Sigmoid colon (tissue), 4 donors: ENCODE data around the gene GSG1L.

Experiments used
- EP300 ChIP-seq, 4 donors: sonication (generic); formaldehyde crosslinking; IDR thresholded peaks; one replicate each; pipeline ENCODE4 v1.6.1; 2017; ENCODE audit warnings: antibody characterized with exemption in 4 of 4
- POLR2A ChIP-seq, 2 donors: fragments of 450-650 bp; IDR thresholded peaks; one replicate each; pipeline ENCODE4 v1.6.1; 2016; ENCODE audit warnings: antibody characterized with exemption in 2 of 2, mild to moderate bottlenecking in 2 of 2, moderate library complexity in 2 of 2
- TF ChIP-seq, protein P1 (sequence below), 4 experiments: fragments of 450-650 bp in 3 of 4; fragments of 200-600 bp in 1 of 4; IDR thresholded peaks; one replicate each; pipeline ENCODE4 v1.5.1; 2016 to 2019; ENCODE audit warnings: antibody characterized with exemption in 4 of 4, mild to moderate bottlenecking in 3 of 4, moderate library complexity in 2 of 4

DNA sequence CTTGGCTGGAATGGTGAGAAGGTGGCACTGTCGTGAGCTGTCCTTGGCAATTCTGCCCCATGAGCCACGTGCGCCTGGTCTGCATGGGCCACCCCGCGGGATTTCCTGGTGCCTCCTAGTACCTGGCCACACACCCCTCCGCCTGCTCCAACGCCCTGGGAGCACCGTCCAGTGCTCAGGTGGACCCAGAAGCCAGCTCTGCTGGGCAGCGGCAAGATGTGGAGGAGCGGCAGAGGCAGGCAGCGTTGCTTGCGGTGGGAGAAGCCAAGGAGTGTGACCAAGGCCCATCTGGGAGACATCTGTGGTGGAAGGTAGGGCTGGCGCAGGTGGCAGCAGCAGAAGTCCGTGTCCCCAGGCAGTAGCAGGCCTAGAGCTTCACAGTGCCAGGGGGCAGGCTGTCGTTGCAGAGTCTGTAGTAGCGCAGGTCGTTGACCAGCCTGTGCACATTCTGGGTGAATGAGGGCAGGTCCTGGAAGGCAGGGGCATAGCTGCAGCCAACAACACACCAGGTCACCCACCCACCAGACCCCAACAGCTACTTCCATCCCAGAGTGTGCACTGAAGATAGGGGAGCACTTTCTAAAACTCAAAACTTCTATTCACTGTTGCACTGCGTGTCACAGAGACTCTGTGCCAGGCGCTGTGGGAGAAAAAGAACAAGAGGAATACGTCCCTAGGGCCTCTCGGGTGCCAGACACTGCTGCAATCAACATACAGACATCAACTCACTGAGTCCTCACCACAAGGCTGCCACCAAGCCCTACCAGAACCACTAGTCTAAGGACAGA is 34.9 kb upstream of the GSG1L start:
- TF ChIP-seq, protein P1, sequence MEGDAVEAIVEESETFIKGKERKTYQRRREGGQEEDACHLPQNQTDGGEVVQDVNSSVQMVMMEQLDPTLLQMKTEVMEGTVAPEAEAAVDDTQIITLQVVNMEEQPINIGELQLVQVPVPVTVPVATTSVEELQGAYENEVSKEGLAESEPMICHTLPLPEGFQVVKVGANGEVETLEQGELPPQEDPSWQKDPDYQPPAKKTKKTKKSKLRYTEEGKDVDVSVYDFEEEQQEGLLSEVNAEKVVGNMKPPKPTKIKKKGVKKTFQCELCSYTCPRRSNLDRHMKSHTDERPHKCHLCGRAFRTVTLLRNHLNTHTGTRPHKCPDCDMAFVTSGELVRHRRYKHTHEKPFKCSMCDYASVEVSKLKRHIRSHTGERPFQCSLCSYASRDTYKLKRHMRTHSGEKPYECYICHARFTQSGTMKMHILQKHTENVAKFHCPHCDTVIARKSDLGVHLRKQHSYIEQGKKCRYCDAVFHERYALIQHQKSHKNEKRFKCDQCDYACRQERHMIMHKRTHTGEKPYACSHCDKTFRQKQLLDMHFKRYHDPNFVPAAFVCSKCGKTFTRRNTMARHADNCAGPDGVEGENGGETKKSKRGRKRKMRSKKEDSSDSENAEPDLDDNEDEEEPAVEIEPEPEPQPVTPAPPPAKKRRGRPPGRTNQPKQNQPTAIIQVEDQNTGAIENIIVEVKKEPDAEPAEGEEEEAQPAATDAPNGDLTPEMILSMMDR (IDR thresholded peaks at IDR 0.05): no peak
- TF ChIP-seq POLR2A (IDR thresholded peaks at IDR 0.05): no peak
- TF ChIP-seq EP300 (IDR thresholded peaks at IDR 0.05): no peak
